IMR-90 (cell line): Measurements from ENCODE around the gene NR1I3. TPM values are rescaled to one million over a fixed set of nuclear protein-coding genes. Genes with fewer than 3 reads are reported as not detected.

Source experiments
- ATAC-seq: fragments of 200-7000 bp; cut with Tn5 transposase; 2 replicates; pipeline ENCODE4 v1.9.1; 2020; ENCODE audit warnings: low read depth, mild to moderate bottlenecking, moderate library complexity
- BruUV-seq: library from RNA; stranded (reverse); fragments of 400-500 nt; replicated peaks from 2 replicates; lab custom pipeline; 2021; lab: Mats Ljungman, UMichigan
- CTCF ChIA-PET: fragments of 300-600 bp; formaldehyde crosslinking; extraction: SDS; loops from one replicate; lab custom pipeline; 2021; ENCODE audit warnings: antibody characterized with exemption; lab: Yijun Ruan, JAX
- POLR2A ChIA-PET: fragments of 300-600 bp; sonication (Branson Sonifier 250); formaldehyde crosslinking; loops from one replicate; lab custom pipeline; 2022; ENCODE audit warnings: antibody characterized with exemption; ENCODE audit not compliant: unreplicated experiment; lab: Charles Lee
- DNase-seq: peaks from one replicate; pipeline ENCODE4 v3.0.0; 2013
- H2AFZ ChIP-seq: replicated peaks from 2 replicates; pipeline ENCODE3; 2013; ENCODE audit warnings: low read length, mild to moderate bottlenecking; ENCODE audit not compliant: poor library complexity
- H2AK5ac ChIP-seq: 2 replicates; pipeline ENCODE4 v1.6.1; 2013; ENCODE audit warnings: low read depth, low read length, inconsistent platforms
- H2AK9ac ChIP-seq: replicated peaks from 2 replicates; pipeline ENCODE3; 2013; ENCODE audit warnings: mild to moderate bottlenecking, low read depth, low read length, moderate library complexity; ENCODE audit not compliant: poor library complexity
- H2BK120ac ChIP-seq: 2 replicates; pipeline ENCODE4 v1.6.1; 2013; ENCODE audit warnings: low read depth, low read length, inconsistent platforms
- H2BK15ac ChIP-seq: 3 replicates; pipeline ENCODE4 v1.6.1; 2013; ENCODE audit warnings: low read depth, low read length, inconsistent platforms
- H2BK20ac ChIP-seq: 2 replicates; pipeline ENCODE4 v1.6.1; 2013; ENCODE audit warnings: low read depth, mild to moderate bottlenecking, inconsistent platforms, low read length, moderate library complexity
- H2BK5ac ChIP-seq: 2 replicates; pipeline ENCODE4 v1.6.1; 2013; ENCODE audit warnings: mild to moderate bottlenecking, low read depth, low read length, inconsistent platforms; ENCODE audit not compliant: poor library complexity, severe bottlenecking
- H3K14ac ChIP-seq: replicated peaks from 2 replicates; pipeline ENCODE4 v1.6.1; 2013; ENCODE audit warnings: low read depth, low read length, inconsistent platforms
- H3K18ac ChIP-seq: 2 replicates; pipeline ENCODE4 v1.6.1; 2013; ENCODE audit warnings: low read depth, low read length, control low read depth
- H3K23ac ChIP-seq: 2 replicates; pipeline ENCODE4 v1.6.1; 2013; ENCODE audit warnings: low read depth, low read length, inconsistent platforms
- H3K27ac ChIP-seq: 2 replicates; pipeline ENCODE4 v1.5.1; 2013; ENCODE audit warnings: mild to moderate bottlenecking, control low read depth, low read length; ENCODE audit not compliant: insufficient read depth
- H3K27me3 ChIP-seq: 2 replicates; pipeline ENCODE4 v1.6.1; 2013; ENCODE audit warnings: low read length; ENCODE audit not compliant: control insufficient read depth, insufficient read depth
- H3K36me3 ChIP-seq: 2 replicates; pipeline ENCODE4 v1.6.1; 2013; ENCODE audit warnings: low read length, mixed read lengths; ENCODE audit not compliant: control insufficient read depth, insufficient read depth
- H3K4ac ChIP-seq: 2 replicates; pipeline ENCODE4 v1.6.1; 2013; ENCODE audit warnings: low read depth, low read length, inconsistent platforms
- H3K4me1 ChIP-seq: 2 replicates; pipeline ENCODE4 v1.6.1; 2013; ENCODE audit warnings: low read length, mixed read lengths; ENCODE audit not compliant: control insufficient read depth, insufficient read depth
- H3K4me2 ChIP-seq: 2 replicates; pipeline ENCODE4 v1.6.1; 2013; ENCODE audit warnings: low read depth, mild to moderate bottlenecking, control low read depth, low read length, moderate library complexity
- H3K4me3 ChIP-seq: 2 replicates; pipeline ENCODE4 v1.5.1; 2013; ENCODE audit warnings: low read depth, mild to moderate bottlenecking, control low read depth, low read length, moderate library complexity; ENCODE audit not compliant: insufficient read depth
- H3K56ac ChIP-seq: 2 replicates; pipeline ENCODE4 v1.6.1; 2013; ENCODE audit warnings: low read length, inconsistent platforms; ENCODE audit not compliant: insufficient read depth; ENCODE audit errors: extremely low read depth
- H3K79me1 ChIP-seq, 2 experiments: 2 replicates each; pipeline ENCODE4 v1.6.1; 2013; ENCODE audit warnings: low read length in 2 of 2, inconsistent platforms in 1 of 2, low read depth in 1 of 2
- H3K9ac ChIP-seq: 2 replicates; pipeline ENCODE4 v1.6.1; 2013; ENCODE audit warnings: low read depth, low read length, control low read depth
- H3K9me1 ChIP-seq: 2 replicates; pipeline ENCODE4 v1.6.1; 2013; ENCODE audit warnings: low read length, inconsistent platforms; ENCODE audit not compliant: insufficient read depth
- H3K9me3 ChIP-seq: 2 replicates; pipeline ENCODE4 v1.6.1; 2013; ENCODE audit warnings: low read length; ENCODE audit not compliant: control insufficient read depth, insufficient read depth
- H4K20me1 ChIP-seq: 2 replicates; pipeline ENCODE4 v1.6.1; 2013; ENCODE audit warnings: low read length, inconsistent platforms; ENCODE audit not compliant: insufficient read depth
- H4K5ac ChIP-seq: 2 replicates; pipeline ENCODE4 v1.6.1; 2013; ENCODE audit warnings: mild to moderate bottlenecking, low read depth, low read length, control low read depth
- H4K8ac ChIP-seq, 2 experiments: 2 replicates each; pipeline ENCODE4 v1.6.1; 2013; ENCODE audit warnings: low read depth in 2 of 2, low read length in 2 of 2, control low read depth in 1 of 2, inconsistent platforms in 1 of 2
- H4K91ac ChIP-seq: 2 replicates; pipeline ENCODE4 v1.6.1; 2013; ENCODE audit warnings: low read depth, low read length, inconsistent platforms; ENCODE audit not compliant: insufficient read depth
- MAZ ChIP-seq: IDR thresholded peaks from 2 replicates; pipeline ENCODE4 v1.6.1; 2012; ENCODE audit warnings: low read depth, mild to moderate bottlenecking, low read length, improper control_type of control experiment, moderate library complexity, borderline replicate concordance
- WGBS, 2 experiments: methylation state at CpG; one replicate each; pipeline versions ENCODE4 v1.1.5 to v1.1.7; 2013; ENCODE audit warnings: missing lambda C conversion rate in 2 of 2; ENCODE audit not compliant: insufficient read length in 1 of 2; ENCODE audit errors: extremely low coverage in 2 of 2; 5-methylcytosine and 5-hydroxymethylcytosine counted together
- dilution Hi-C: fragments of 300-500 bp; cut with HindIII; formaldehyde crosslinking; loops from one replicate; pipeline ENCODE4 v1.14.3; 2018; ENCODE audit warnings: low sequenced_read_pairs; ENCODE audit not compliant: unreplicated experiment
- in situ Hi-C: fragments of 300-500 bp; cut with MboI; formaldehyde crosslinking; loops from 3 replicates; pipeline ENCODE4 v1.14.3; 2019; ENCODE audit warnings: low sequenced_read_pairs, inconsistent platforms, mixed read lengths
- intact Hi-C: fragments of 100-400 bp; cut with micrococcal nuclease; formaldehyde crosslinking; loops from 2 replicates; pipeline ENCODE4 v1.10.0; 2022
- polyA plus RNA-seq, 3 experiments: library from polyadenylated mRNA; depleted of rRNA; stranded (reverse); fragments of >200 nt; gene quantifications; 2 replicates each; pipeline ENCODE4 v1.2.3, GENCODE V29; 2012; ENCODE audit warnings: low replicate concordance in 1 of 3
- total RNA-seq: library from RNA; depleted of rRNA; stranded (reverse); fragments of >200 nt; gene quantifications from 2 replicates; pipeline ENCODE4 v1.2.3, GENCODE V29; 2012

The NR1I3 gene
- total and polyA plus RNA-seq, 2 of the 4 experiments (the other 2 are of a cell fraction) = not detected

GRCh38 chr1:161196111-161196510 is 41.9 kb downstream of the NR1I3 start:
- Histone ChIP-seq H3K18ac (no peak overlapping the region), H3K23ac (no peak overlapping the region), H3K27me3 (no peaks in the 10 kb centered on the region), H3K4me1 (peaks cover 25% of the 10 kb centered on the region), H4K91ac (no peak overlapping the region), H3K36me3 (no peaks in the 10 kb centered on the region), H4K20me1 (no peaks in the 10 kb centered on the region), H3K9me3 (no peaks in the 10 kb centered on the region), H4K8ac (no peak overlapping the region; a peak in 1 of 4 replicates), H3K56ac (no peak overlapping the region), H3K9ac (no peak overlapping the region), H3K9me1 (peaks cover 16% of the 10 kb centered on the region), H2BK120ac (no peak overlapping the region), H3K4me3 (no peak overlapping the region), H3K14ac (no peak overlapping the region), H3K79me1 (no peaks in the 10 kb centered on the region; a peak in 1 of 4 replicates), H2AFZ (peak overlapping the region; percentile 5), H2AK5ac (no peak overlapping the region), H2AK9ac (no peak overlapping the region), H2BK5ac (no peak overlapping the region), H3K27ac (no peak overlapping the region), H2BK15ac (no peak overlapping the region), H4K5ac (no peak overlapping the region), H2BK20ac (no peak overlapping the region), H3K4ac (no peak overlapping the region; the same call in 1 of the 2 replicates), H3K4me2 (no peak overlapping the region)
- intact Hi-C loops (no loop called here), in situ Hi-C loops (no loop called here), dilution Hi-C loops (no loop called here)
- POLR2A ChIA-PET = no interaction called here
- BruUV-seq = no TSS peak
- CTCF ChIA-PET = no interaction called here
- DNase-seq (no peak), ATAC-seq (no peak)
- 100% methylated on average over 1 of the region's 7 CpGs; no CpG with 5 or more reads in 1 of the 2 experiments for WGBS, 2 experiments
- no peak for TF ChIP-seq MAZ
